ENCODE results near the gene BTBD9.

- TF ChIP-seq, protein P1, sequence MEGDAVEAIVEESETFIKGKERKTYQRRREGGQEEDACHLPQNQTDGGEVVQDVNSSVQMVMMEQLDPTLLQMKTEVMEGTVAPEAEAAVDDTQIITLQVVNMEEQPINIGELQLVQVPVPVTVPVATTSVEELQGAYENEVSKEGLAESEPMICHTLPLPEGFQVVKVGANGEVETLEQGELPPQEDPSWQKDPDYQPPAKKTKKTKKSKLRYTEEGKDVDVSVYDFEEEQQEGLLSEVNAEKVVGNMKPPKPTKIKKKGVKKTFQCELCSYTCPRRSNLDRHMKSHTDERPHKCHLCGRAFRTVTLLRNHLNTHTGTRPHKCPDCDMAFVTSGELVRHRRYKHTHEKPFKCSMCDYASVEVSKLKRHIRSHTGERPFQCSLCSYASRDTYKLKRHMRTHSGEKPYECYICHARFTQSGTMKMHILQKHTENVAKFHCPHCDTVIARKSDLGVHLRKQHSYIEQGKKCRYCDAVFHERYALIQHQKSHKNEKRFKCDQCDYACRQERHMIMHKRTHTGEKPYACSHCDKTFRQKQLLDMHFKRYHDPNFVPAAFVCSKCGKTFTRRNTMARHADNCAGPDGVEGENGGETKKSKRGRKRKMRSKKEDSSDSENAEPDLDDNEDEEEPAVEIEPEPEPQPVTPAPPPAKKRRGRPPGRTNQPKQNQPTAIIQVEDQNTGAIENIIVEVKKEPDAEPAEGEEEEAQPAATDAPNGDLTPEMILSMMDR (IDR thresholded peaks at IDR 0.05) = no peak
- no peak for TF ChIP-seq POLR2A (IDR thresholded peaks at IDR 0.05)
Observed at GRCh38 chr6:38150681-38151296, 488.9 kb downstream of the BTBD9 start.
